ENCODE results near the gene ZNF217. TPM values are rescaled to one million over a fixed set of nuclear protein-coding genes. Genes with fewer than 3 reads are reported as not detected.

Gene ZNF217
- total and polyA plus RNA-seq, 2 of the 8 experiments (the other 6 are each of a cell fraction or from before 2014, with no cell fraction given), result 15.3 to 87.9 TPM

GRCh38 chr20:53582251-53582570 is 11.4 kb downstream of the ZNF217 start (continued):
- no peak for TF ChIP-seq EP300 (IDR thresholded peaks at IDR 0.05; ENCODE audit: borderline replicate concordance in 1 of 2, low read depth in 2 of 2, low read length in 2 of 2)
- TF ChIP-seq TEAD4 (IDR thresholded peaks at IDR 0.05; ENCODE audit: low read depth, low read length), result no peak
- TF ChIP-seq RFX5 (IDR thresholded peaks at IDR 0.05; ENCODE audit: borderline replicate concordance, low read depth, low read length), result no peak
- TF ChIP-seq, protein P1, sequence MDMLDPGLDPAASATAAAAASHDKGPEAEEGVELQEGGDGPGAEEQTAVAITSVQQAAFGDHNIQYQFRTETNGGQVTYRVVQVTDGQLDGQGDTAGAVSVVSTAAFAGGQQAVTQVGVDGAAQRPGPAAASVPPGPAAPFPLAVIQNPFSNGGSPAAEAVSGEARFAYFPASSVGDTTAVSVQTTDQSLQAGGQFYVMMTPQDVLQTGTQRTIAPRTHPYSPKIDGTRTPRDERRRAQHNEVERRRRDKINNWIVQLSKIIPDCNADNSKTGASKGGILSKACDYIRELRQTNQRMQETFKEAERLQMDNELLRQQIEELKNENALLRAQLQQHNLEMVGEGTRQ (IDR thresholded peaks at IDR 0.05; ENCODE audit: low read length), result no peak
- TF ChIP-seq KDM5A (IDR thresholded peaks at IDR 0.05; ENCODE audit: low read length), result no peak

Data from H1 (cell line).